Measurements from ENCODE around the gene FAH.
A peak's percentile ranks its signal among the peaks of the same experiment; 100 is the strongest.

The FAH gene

DNA sequence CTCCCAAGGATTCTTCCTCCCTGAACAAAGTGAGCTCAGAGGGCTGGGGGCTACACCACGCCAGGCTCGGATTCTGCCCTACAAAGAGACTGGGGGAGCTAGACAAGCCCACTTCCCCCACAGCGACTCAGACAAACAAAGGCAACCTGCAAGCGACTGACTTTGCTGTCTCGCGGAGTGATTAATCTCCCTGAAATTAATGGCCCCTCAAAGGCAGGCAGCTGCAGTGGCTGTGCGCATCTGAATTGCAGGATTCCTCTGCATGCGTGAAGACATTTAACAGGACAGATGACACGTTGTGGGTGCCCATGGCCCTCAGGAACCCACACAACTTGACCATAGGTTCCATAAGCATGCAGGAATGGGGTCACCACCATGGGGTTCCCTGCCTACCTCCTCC, 80.8 kb downstream of the FAH start:
- Histone ChIP-seq H3K27ac (ENCODE audit: low read depth, low read length) (no peak overlapping the region), H3F3A (ENCODE audit: control insufficient read depth, insufficient read depth) (no peaks in the 10 kb centered on the region), H3K79me2 (ENCODE audit: control insufficient read depth, low read length) (no peaks in the 10 kb centered on the region)

DNA sequence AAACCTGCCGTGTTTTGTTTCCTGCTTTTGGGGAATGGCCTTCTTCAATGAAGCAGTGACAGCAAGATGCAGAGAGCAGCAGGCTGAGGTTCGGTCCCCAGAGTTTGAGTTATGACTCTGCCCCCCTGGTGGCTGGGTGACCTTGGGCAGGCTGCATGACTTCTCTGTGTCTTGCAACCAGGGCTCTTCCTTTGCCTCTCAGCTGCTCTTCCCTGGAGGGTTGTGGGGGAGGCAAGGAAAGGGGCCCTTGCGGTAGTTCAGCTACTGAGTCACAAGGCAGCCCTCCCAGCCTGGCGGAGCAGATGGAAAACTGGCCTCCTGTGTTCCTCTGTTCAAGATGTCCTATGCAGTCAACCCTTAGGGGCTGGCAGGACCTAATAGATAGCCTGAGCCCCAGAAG, 82.1 kb downstream of the FAH start:
- no peaks in the 10 kb centered on the region for H3K9me3 ChIP-seq (ENCODE audit: control insufficient read depth, insufficient read depth, low read length)
- no peaks in the 10 kb centered on the region for H3K79me2 ChIP-seq (ENCODE audit: control insufficient read depth, low read length)
- TF ChIP-seq, protein P1, sequence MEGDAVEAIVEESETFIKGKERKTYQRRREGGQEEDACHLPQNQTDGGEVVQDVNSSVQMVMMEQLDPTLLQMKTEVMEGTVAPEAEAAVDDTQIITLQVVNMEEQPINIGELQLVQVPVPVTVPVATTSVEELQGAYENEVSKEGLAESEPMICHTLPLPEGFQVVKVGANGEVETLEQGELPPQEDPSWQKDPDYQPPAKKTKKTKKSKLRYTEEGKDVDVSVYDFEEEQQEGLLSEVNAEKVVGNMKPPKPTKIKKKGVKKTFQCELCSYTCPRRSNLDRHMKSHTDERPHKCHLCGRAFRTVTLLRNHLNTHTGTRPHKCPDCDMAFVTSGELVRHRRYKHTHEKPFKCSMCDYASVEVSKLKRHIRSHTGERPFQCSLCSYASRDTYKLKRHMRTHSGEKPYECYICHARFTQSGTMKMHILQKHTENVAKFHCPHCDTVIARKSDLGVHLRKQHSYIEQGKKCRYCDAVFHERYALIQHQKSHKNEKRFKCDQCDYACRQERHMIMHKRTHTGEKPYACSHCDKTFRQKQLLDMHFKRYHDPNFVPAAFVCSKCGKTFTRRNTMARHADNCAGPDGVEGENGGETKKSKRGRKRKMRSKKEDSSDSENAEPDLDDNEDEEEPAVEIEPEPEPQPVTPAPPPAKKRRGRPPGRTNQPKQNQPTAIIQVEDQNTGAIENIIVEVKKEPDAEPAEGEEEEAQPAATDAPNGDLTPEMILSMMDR (IDR thresholded peaks at IDR 0.05; ENCODE audit: low read depth, low read length, poor library complexity, severe bottlenecking) = peak; percentile 69
- TF ChIP-seq EZH2phosphoT487 (IDR thresholded peaks at IDR 0.05; ENCODE audit: borderline replicate concordance, low read length) = no peak
- no peaks in the 10 kb centered on the region for H3K4me1 ChIP-seq (ENCODE audit: control insufficient read depth, low read length)
- H3K9me2 ChIP-seq (replicated peaks; ENCODE audit: control insufficient read depth, low read length) = no peaks in the 10 kb centered on the region
- H4K20me1 ChIP-seq (ENCODE audit: control insufficient read depth, insufficient read depth, low read depth, low read length) = no peaks in the 10 kb centered on the region
- no peaks in the 10 kb centered on the region for H3K36me3 ChIP-seq (ENCODE audit: control insufficient read depth, low read length)
- H3K27me3 ChIP-seq (ENCODE audit: control insufficient read depth, low read length) = no peaks in the 10 kb centered on the region; the same call in 1 of the 2 replicates
- no peak overlapping the region for H3K4me2 ChIP-seq (ENCODE audit: low read length)
- no peak overlapping the region for H3K4me3 ChIP-seq (ENCODE audit: low read length)
- no peak overlapping the region for H3K27ac ChIP-seq (ENCODE audit: low read depth, low read length)
- no peaks in the 10 kb centered on the region for H3F3A ChIP-seq (ENCODE audit: control insufficient read depth, insufficient read depth)

More for the DNA sequence above, 80.8 kb downstream of the FAH start:
- no peak overlapping the region for H3K4me3 ChIP-seq (ENCODE audit: low read length)
- peaks cover 3% of the 10 kb centered on the region; the same call in 1 of the 2 replicates for H3K27me3 ChIP-seq (ENCODE audit: control insufficient read depth, low read length)
- no peaks in the 10 kb centered on the region for H3K36me3 ChIP-seq (ENCODE audit: control insufficient read depth, low read length)
- no peak overlapping the region for H3K4me2 ChIP-seq (ENCODE audit: low read length)
- TF ChIP-seq, protein P1 (IDR thresholded peaks at IDR 0.05; ENCODE audit: low read depth, low read length, poor library complexity, severe bottlenecking) = no peak
- no peak for TF ChIP-seq EZH2phosphoT487 (IDR thresholded peaks at IDR 0.05; ENCODE audit: borderline replicate concordance, low read length)
- H4K20me1 ChIP-seq (ENCODE audit: control insufficient read depth, insufficient read depth, low read depth, low read length) = no peaks in the 10 kb centered on the region
- H3K9me3 ChIP-seq (ENCODE audit: control insufficient read depth, insufficient read depth, low read length) = no peaks in the 10 kb centered on the region
- no peaks in the 10 kb centered on the region for H3K9me2 ChIP-seq (replicated peaks; ENCODE audit: control insufficient read depth, low read length)
- H3K4me1 ChIP-seq (ENCODE audit: control insufficient read depth, low read length) = no peaks in the 10 kb centered on the region

All from DOHH2 (cell line).